Placental pericyte (primary cell): ENCODE measurements around the gene AUP1. TPM values are rescaled to one million over a fixed set of nuclear protein-coding genes. Genes with fewer than 3 reads are reported as not detected.

Experiments
- total RNA-seq: library from RNA; depleted of rRNA; stranded (reverse); fragments of >200 nt; gene quantifications from 2 replicates; pipeline ENCODE4 v1.2.3, GENCODE V29; 2012

The AUP1 gene, protein sequence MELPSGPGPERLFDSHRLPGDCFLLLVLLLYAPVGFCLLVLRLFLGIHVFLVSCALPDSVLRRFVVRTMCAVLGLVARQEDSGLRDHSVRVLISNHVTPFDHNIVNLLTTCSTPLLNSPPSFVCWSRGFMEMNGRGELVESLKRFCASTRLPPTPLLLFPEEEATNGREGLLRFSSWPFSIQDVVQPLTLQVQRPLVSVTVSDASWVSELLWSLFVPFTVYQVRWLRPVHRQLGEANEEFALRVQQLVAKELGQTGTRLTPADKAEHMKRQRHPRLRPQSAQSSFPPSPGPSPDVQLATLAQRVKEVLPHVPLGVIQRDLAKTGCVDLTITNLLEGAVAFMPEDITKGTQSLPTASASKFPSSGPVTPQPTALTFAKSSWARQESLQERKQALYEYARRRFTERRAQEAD
- 96.1 and 152 TPM in 2 replicates for total RNA-seq

DNA sequence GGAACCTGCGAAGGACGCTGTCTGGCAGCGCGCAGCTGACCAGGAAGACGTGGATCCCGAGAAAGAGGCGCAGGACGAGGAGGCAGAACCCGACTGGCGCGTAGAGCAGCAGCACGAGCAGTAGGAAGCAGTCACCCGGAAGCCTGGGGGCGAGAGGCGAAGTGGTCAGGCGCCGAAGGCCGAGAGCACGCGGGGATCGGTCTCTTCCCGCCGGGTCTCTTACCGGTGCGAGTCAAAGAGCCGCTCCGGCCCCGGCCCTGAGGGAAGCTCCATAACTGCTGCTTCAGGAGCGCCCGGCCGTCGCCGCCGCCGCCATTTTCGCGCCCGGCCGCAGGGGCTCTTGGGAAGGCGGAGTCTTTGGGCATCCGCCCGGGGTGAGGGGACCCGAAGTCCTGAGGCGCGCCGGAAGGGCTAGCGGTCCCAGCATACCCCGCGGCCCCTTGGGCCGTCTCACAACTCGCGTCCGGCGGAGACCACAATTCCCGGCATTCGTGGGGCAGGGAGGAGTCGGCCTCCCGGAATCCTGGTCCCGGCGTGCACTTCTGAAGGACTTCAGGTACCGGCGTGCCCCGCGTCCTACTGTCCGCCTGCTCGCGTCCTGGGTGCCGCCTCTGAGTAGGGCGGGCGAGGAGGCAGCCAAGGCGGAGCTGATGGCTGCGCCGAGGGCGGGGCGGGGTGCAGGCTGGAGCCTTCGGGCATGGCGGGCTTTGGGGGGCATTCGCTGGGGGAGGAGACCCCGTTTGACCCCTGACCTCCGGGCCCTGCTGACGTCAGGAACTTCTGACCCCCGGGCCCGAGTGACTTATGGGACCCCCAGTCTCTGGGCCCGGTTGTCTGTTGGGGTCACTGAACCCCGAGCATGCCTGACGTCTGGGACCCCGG, at the start of gene AUP1, which contains the start of gene HTRA2:
TSS of gene AUP1 (minus strand) at position 350 of the 882 bp plus-strand sequence. CDS start at position 273, 77 bp downstream.
TSS of gene HTRA2 (plus strand) at position 577 of the 882 bp plus-strand sequence. CDS start at position 651, 74 bp downstream.

DNA sequence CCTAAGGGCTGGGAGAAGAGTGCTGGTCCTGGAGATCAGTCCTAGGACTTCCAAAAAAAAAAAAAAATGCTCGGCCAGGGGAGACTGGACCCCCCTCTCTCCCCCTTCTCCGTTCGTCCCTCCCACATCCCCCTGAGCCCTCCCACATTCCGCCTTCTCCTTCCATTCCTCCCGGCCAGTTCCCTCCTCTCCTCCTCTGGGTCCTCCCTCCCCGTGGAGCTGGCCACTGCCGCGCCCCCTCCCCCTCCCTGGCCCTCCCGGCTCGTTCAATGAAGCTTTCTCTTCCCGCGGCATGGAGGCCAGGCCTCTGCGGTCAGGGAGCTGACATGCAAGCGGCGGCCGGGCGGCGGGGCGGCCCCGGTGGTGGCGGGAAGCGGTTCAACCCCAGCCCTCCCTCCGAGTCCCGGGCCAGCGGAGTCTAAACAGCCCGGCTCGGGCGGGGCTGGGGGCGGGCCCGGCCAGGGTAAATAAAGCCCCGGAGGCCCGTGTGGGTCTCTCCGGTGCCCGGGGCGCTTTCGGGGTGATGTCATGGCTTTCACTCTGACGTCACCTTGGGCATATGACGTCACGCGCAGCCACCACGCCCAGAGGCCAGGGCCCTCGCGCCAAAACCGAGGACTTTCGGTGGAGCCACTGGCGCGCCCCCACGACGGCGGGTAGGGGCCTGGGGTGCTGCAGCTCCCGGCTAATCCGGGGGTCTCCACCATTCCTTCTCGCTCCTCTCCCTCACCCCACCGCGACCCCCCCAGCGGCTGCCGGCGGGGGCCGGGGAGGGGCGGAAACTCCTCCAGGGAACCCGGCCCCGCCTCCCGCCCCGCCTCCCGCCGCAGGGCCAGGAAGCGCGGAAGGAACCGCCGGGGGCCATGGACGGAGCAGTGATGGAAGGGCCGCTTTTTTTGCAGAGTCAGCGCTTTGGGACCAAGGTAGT, 24.6 kb upstream of the AUP1 start, which contains the start of the genes DOK1 and LOXL3:
TSS of gene DOK1 (plus strand) at position 829 of the 928 bp plus-strand sequence. CDS start at position 864, 35 bp downstream.
TSS of gene LOXL3 (minus strand) at position 51 of the 928 bp plus-strand sequence. CDS start 1,308 bp downstream, outside the sequence.

DNA sequence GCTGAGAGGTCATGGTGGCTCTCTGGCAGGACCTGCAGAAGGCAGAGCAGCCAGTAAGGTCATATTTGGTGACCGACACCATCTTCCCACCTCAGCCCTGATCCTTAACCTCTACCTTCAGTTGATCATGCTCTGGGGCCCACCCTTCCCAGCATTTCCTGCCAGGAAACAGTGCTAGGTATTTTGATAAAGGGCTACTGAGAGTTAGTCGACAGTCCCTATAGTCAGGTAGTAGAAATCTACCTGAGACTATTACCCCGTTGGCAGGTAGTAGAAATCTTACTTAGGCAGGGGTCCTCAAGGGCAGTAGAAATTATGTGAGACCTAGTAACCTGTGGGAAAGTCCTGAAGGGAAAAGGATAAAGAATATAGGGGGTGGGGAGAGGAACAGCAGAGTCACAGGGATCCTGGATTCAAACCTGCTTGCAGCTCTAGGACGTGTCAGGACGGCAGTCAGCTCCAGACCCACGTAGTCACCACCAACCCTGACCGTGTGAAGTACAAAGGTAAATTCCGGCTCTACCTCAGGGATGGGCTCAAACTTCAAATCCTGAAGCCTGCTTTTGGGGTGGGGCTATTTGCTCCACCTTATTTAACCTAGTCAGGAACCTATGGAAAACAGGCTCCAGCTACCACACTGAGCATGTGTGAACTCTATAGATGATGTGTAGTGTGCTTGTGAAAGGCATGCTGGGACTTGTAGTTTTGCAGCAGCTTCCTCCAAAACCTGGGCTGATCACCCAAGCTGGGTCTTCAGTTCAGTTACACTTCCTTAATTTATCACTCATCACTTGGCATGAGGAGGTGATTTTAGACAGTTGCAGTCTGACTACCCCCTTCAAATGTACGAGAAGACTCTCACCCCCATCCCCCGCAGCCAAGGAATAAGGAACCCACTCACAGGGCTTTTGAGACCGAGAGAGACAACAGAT, 3.5 kb downstream of the AUP1 start, which contains the start of gene DQX1:
TSS of gene DQX1 (minus strand) at position 515 of the 932 bp plus-strand sequence. CDS start at position 13, 502 bp downstream.

DNA sequence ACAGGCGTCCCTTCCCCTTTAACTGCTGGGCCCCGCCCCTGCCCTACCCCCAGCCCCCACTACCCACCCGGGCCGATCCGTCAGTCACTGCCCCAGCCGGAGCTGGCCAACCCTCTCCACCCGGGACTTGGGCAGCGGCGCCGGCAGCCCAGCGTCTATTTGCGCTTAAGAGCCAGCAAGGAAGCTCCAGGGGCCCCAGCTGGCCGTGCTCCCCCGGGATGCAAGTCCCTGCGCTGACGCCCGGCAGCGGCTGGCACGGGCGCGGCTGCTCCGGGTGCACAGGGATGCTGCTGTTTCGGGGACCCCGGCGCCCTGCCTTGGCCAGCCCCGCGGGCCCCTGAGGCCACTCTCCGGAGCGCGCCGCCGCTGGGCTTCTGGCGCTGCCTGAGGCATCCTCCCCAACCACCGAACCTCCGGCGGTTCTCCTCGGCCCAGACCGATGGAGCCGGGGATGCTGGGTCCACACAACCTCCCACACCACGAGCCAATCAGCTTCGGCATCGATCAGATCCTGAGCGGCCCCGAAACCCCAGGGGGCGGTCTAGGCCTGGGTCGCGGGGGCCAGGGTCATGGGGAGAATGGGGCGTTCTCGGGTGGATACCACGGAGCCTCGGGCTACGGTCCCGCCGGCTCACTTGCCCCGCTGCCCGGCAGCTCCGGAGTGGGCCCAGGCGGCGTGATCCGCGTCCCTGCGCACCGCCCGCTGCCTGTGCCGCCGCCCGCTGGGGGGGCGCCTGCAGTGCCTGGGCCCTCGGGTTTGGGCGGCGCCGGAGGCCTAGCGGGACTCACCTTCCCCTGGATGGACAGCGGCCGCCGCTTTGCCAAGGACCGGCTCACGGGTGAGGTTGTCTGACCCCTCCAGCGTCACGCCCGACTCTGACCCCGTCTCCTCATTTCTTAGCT, 14.9 kb downstream of the AUP1 start, which contains the start of gene TLX2:
TSS of gene TLX2 (plus strand) at position 83 of the 903 bp plus-strand sequence. CDS start at position 440, 357 bp downstream.

DNA sequence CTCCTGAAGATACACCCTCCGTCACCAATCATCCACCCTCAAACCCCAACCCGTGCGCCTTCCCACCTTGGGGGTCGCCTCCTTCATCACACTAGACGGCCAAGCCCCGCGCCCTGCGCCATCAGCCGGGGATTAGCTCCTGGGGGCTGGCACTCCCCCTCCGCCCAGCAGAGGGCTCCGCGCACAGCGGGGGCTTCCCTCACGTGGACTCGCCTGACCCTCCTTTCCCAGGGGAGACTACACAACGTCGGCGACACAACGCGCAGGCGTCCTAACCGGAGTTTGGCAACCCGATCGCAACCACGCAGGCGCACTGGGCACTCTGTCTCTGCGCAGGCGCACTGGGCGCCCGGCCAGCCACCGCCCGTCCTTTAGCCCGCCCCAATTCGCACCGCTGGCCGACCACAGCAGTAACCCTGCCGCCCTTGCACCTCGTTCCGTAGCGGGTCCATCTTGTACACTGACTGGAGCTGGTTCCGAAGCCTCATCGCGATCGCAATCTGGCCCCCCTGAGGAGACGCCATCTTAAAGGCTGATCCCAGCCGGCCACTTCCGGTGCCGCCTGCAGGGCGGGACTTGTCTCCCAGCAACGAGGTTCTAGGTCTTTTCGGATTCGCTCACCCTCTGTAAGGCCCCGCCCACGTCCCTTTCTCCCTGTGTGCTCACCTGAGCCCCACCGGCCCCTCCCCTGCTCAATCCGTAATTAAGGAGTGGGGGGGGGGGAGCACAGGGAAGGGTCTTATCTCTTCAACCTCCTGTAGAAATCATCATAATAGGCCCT, 22.2 kb downstream of the AUP1 start, which contains the start of gene PCGF1:
TSS of gene PCGF1 (minus strand) at position 551 of the 781 bp plus-strand sequence. CDS start at position 524, 27 bp downstream.

DNA sequence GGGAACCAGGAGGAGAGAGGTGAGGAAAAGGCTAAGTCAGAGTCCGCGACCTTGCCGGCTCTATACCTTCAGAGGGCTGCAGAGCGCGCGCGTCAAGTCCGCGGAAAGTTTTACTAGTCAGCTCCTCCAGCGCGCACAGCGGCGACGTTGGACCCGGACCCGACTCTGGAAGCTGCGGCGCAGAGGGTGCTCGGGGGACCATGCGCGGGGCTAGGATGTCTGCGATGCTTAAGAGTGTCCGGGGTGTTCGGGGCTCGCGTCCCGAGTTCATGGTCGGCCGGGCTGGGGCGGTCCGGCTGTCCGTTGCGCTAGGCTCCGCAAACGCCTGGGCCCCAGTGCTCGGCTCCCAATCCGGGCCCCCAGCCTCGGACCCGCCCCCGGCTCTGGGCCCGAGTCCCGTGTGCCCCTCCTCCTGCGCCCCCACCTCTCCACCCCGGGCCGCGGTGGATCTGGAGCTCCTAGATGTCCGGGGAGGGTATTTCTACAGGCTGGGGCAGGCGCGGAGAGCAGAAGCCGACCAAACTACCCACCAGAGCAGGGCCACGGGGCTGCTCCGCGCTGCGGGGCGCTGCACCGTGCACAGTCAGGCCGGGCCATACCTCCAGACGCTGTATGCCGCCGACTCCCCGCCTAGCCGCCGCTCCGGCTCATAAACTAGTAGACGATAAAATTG, 30.1 kb downstream of the AUP1 start, which contains the start of gene LBX2:
TSS of gene LBX2 (minus strand) at position 337 of the 673 bp plus-strand sequence. CDS start at position 271, 66 bp downstream.

DNA sequence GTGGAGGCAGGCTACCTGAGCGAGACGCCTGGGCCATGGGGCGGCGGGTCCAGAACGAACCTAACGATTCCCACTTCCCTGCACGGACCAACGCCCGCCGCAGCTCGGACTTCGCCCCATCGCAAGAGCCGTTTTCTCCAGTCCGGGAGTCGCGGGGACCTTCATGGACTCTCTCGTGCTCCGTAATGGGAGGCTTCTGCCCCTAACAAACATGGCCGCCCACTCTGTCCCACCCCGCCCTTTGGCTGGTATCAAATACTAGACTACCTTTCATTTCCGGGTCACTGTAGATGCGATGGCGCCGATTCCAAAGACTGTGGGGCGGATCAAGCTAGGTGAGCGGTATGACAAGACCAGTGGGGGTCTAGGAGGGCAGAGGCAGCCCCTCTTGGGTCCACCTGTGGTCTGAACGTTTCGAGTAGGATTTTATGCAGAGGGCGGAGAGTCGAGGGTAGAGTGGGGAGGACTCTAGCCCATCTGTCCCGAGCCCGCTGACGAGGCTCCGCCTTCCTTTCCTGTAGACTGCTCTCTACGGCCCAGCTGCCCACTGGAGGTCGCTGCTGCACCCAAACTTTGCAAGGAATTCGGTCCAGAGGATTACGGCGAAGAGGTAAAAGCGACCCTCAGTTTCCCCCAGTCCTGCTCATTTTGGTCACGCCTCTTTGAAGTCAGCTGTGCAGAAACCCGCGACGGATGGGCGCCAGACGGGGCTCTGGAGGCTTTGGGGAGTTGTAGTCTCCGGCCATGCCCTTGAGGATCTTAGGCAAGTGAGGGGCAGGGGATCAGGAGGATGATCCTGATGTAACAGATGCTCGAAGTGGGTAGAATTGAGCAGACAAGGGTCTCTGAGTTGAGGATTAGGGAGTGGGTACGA, 46.5 kb downstream of the AUP1 start, which contains the start of the genes CCDC142 and TTC31:
TSS of gene CCDC142 (minus strand) at position 198 of the 874 bp plus-strand sequence. CDS start at position 37, 161 bp downstream.
TSS of gene TTC31 (plus strand) at position 281 of the 874 bp plus-strand sequence. CDS start at position 296, 15 bp downstream.

Other genes starting within 250 kb of the AUP1 start
- gene SLC4A5, start 186.3 kb downstream of the AUP1 start, total RNA-seq: 0.29 and 0.44 TPM in 2 replicates
- gene DCTN1, start 149.4 kb downstream of the AUP1 start, total RNA-seq: 144 and 149 TPM in 2 replicates
- gene C2orf81, start 108.1 kb downstream of the AUP1 start, total RNA-seq: 0.66 and 1.6 TPM in 2 replicates
- 20.8 and 45.7 TPM in 2 replicates for gene WDR54, start 108.0 kb downstream of the AUP1 start, total RNA-seq
- 9.4 and 17.5 TPM in 2 replicates for gene RTKN, start 87.8 kb downstream of the AUP1 start, total RNA-seq
- gene INO80B, start 74.6 kb downstream of the AUP1 start, total RNA-seq: 12.9 and 19.3 TPM in 2 replicates
- 28.3 and 51.9 TPM in 2 replicates for gene WBP1, start 71.3 kb downstream of the AUP1 start, total RNA-seq
- gene MOGS, start 64.3 kb downstream of the AUP1 start, total RNA-seq: 79.7 and 81.8 TPM in 2 replicates
- 19.3 and 57.1 TPM in 2 replicates for gene MRPL53, start 57.0 kb downstream of the AUP1 start, total RNA-seq
- 24.7 and 35.1 TPM in 2 replicates for gene CCDC142, start 46.7 kb downstream of the AUP1 start, total RNA-seq
- gene TTC31, start 46.6 kb downstream of the AUP1 start, total RNA-seq: 19.9 and 22.8 TPM in 2 replicates
- gene LBX2, start 30.1 kb downstream of the AUP1 start, total RNA-seq: 1.9 and 3.1 TPM in 2 replicates
- gene PCGF1, start 22.0 kb downstream of the AUP1 start, total RNA-seq: 23.6 and 27.8 TPM in 2 replicates
- not detected in 2 replicates for gene TLX2, start 15.3 kb downstream of the AUP1 start, total RNA-seq
- gene DQX1, start 3.5 kb downstream of the AUP1 start, total RNA-seq: not detected in 2 replicates
- gene HTRA2, start 227 bp upstream of the AUP1 start, total RNA-seq: 44.9 and 54.1 TPM in 2 replicates
- 2.0 and 2.9 TPM in 2 replicates for gene LOXL3, start 24.2 kb upstream of the AUP1 start, total RNA-seq
- gene DOK1, start 25.0 kb upstream of the AUP1 start, total RNA-seq: 9.2 and 10.2 TPM in 2 replicates
- gene M1AP, start 118.6 kb upstream of the AUP1 start, total RNA-seq: not detected in 2 replicates
- 4.0 and 5.3 TPM in 2 replicates for gene SEMA4F, start 124.5 kb upstream of the AUP1 start, total RNA-seq